Activated naive CD8-positive, alpha-beta T cell treated with anti-CD3 and anti-CD28 coated beads, Interleukin-2, amount 50 U/mL, for 16 hours (primary cell): ENCODE results near the gene TCN2.
"Not testable (repeated sequence)": the region's sequence is repeated elsewhere in the genome, so short reads cannot be mapped to it uniquely, and the experiment has no call there.

Source experiments
- DNase-seq: peaks from one replicate; pipeline ENCODE4 v3.0.0-alpha.2; 2020; ENCODE audit warnings: low read depth, low spot score

Gene TCN2

GRCh38 chr22:30647536-30647935, 40.6 kb downstream of the TCN2 start:
- DNase-seq: no peak

- no peak for DNase-seq
These were observed 41.9 kb downstream of the TCN2 start for GRCh38 chr22:30648825-30649224.

- DNase-seq: peak; percentile 62
These were observed 42.5 kb downstream of the TCN2 start for GRCh38 chr22:30649430-30650007.

- DNase-seq: no peak
These were observed 43.6 kb downstream of the TCN2 start for GRCh38 chr22:30650508-30651116.

GRCh38 chr22:30652852-30653251, 45.9 kb downstream of the TCN2 start:
- no peak for DNase-seq

- DNase-seq: no peak
These were observed 47.4 kb downstream of the TCN2 start for GRCh38 chr22:30654361-30654760.

- no peak for DNase-seq
These were observed 48.6 kb downstream of the TCN2 start for GRCh38 chr22:30655532-30655931.

GRCh38 chr22:30662040-30662439, 55.1 kb downstream of the TCN2 start:
- no peak for DNase-seq

- no peak for DNase-seq
These were observed 57.8 kb downstream of the TCN2 start for GRCh38 chr22:30664798-30665197.

- no peak for DNase-seq
These were observed 58.3 kb downstream of the TCN2 start for GRCh38 chr22:30665266-30665665.

- DNase-seq: no peak
These were observed 58.8 kb downstream of the TCN2 start for GRCh38 chr22:30665786-30666185.

- DNase-seq: no peak
These were observed 60.1 kb downstream of the TCN2 start for GRCh38 chr22:30667107-30667493.

GRCh38 chr22:30667494-30668385, 60.8 kb downstream of the TCN2 start, which contains the start of gene DUSP18:
TSS of gene DUSP18 (minus strand) at chr22:30667875. CDS start at chr22:30664003, 3,872 bp downstream.
- DNase-seq: peak; percentile 82

- no peak for DNase-seq
These were observed 61.4 kb downstream of the TCN2 start for GRCh38 chr22:30668386-30668710.

- DNase-seq: no peak
These were observed 64.1 kb downstream of the TCN2 start for GRCh38 chr22:30671071-30671470.

- DNase-seq: no peak
These were observed 66.2 kb downstream of the TCN2 start for GRCh38 chr22:30673136-30673535.

GRCh38 chr22:30674482-30674881, 67.5 kb downstream of the TCN2 start:
- no peak for DNase-seq

- no peak for DNase-seq
These were observed 68.5 kb downstream of the TCN2 start for GRCh38 chr22:30675436-30675835.

GRCh38 chr22:30676565-30676964, 69.6 kb downstream of the TCN2 start:
- not testable (repeated sequence) for DNase-seq
